Heart left ventricle (tissue), 16 donors: ENCODE data around the gene SDHAF4. TPM values are rescaled to one million over a fixed set of nuclear protein-coding genes. Genes with fewer than 3 reads are reported as not detected.

Experiments used
- ATAC-seq, 4 donors: fragments of 200-7000 bp; cut with Tn5 transposase; one replicate each; pipeline ENCODE4 v1.9.1; 2020 to 2022; ENCODE audit warnings: moderate library complexity in 4 of 4, mild to moderate bottlenecking in 3 of 4, moderate number of reproducible peaks in 1 of 4
- DNase-seq, 5 donors: peaks; one replicate each; pipeline ENCODE4 v3.0.0-alpha.2; 2020
- H3K27ac ChIP-seq, 12 donors: fragments of 200-600 bp; sonication (generic) in 4 of 12; one replicate each; pipeline versions ENCODE4 v1.5.0 to v1.8.0; 2016 to 2022; ENCODE audit warnings: mild to moderate bottlenecking in 2 of 12
- H3K27me3 ChIP-seq, 9 donors: fragments of 200-600 bp; sonication (generic) in 2 of 9; one replicate each; pipeline versions ENCODE4 v1.5.1 to v1.8.0; 2016 to 2022; ENCODE audit warnings: mild to moderate bottlenecking in 3 of 9
- H3K36me3 ChIP-seq, 9 donors: fragments of 200-600 bp; sonication (generic) in 2 of 9; one replicate each; pipeline versions ENCODE4 v1.5.0 to v1.8.0; 2018 to 2022; ENCODE audit warnings: mild to moderate bottlenecking in 2 of 9
- H3K4me1 ChIP-seq, 12 donors: fragments of 200-600 bp; sonication (generic) in 4 of 12; one replicate each; pipeline versions ENCODE4 v1.5.0 to v1.8.0; 2016 to 2022; ENCODE audit warnings: mild to moderate bottlenecking in 3 of 12
- H3K4me3 ChIP-seq, 12 donors: fragments of 200-600 bp; sonication (generic) in 4 of 12; one replicate each; pipeline versions ENCODE4 v1.5.0 to v1.8.0; 2017 to 2022; ENCODE audit warnings: mild to moderate bottlenecking in 9 of 12, moderate library complexity in 4 of 12
- H3K9me3 ChIP-seq, 12 donors: fragments of 200-600 bp; sonication (generic) in 4 of 12; one replicate each; pipeline versions ENCODE4 v1.5.0 to v1.8.0; 2016 to 2022; ENCODE audit warnings: mild to moderate bottlenecking in 1 of 12
- CTCF ChIP-seq, 12 donors: fragments of 200-600 bp; sonication (generic) in 4 of 12; IDR thresholded peaks; one replicate each; pipeline versions ENCODE4 v1.5.0 to v1.8.0; 2018 to 2022; ENCODE audit warnings: antibody characterized with exemption in 12 of 12, mild to moderate bottlenecking in 5 of 12
- POLR2A ChIP-seq, 2 donors: fragments of 450-650 bp; IDR thresholded peaks; one replicate each; pipeline ENCODE4 v1.6.1; 2017; ENCODE audit warnings: antibody characterized with exemption in 2 of 2, mild to moderate bottlenecking in 2 of 2, moderate library complexity in 2 of 2
- WGBS, 4 donors: extraction: QIAGEN DNeasy Blood & Tissue Kit in 2 of 4; methylation state at CpG; one replicate each; pipeline versions ENCODE4 v1.1.5 to v1.1.7; 2013 to 2018; 5-methylcytosine and 5-hydroxymethylcytosine counted together
- intact Hi-C, 10 donors: fragments of 100-400 bp; cut with DNase I; formaldehyde crosslinking; loops; one replicate each; pipeline versions ENCODE4 v1.11.1 to v1.14.2; 2022
- polyA plus RNA-seq, 2 donors: library from polyadenylated mRNA; stranded (reverse); fragments of 200-250 nt; gene quantifications; one replicate each; pipeline ENCODE4 v1.2.3, GENCODE V29; 2013
- total RNA-seq, 9 donors: library from RNA; depleted of rRNA in 2 of 9; stranded (reverse); fragments of >200 nt in 2 of 9; fragmentation: NEBNext Ultra II Directional in 3 of 9; extraction: Animal tissue kit (Norgen Biotek cat#: 25700) in 3 of 9; gene quantifications; one replicate each; pipeline versions ENCODE4 v1.1.0 to v1.2.4, GENCODE V29; 2016 to 2023
- donor health status: ischemic (EF 13 %, LVEDD 7.1; RV severe dilation, severe dysfunction).
- donor health status: healthy with polysubstance abuse.
- donor health status: DM: no; HTN: yes; CAD: no.
- donor health status: DM: no; HTN: no; CAD: no.
- donor health status: ischemic (EF 25% LVEDD 6.9; RV normal size, moderate dysfunction).
- donor health status: ischemic (EF 25% LVEDD 5.7; RV mildly dilated, moderate dysfunction).
- donor health status: healthy.
- donor health status: DM: yes; HTN: yes; CAD: no.
- donor health status: ischemic (EF 35%, LVEDD 5.7; RV mildly dilated, moderate dysfunction).
- donor health status: nonischemic (EF 11% LVEDD 7.7; RV severe dilation, severe dysfunction).
- donor health status: DM: yes; HTN: yes; CAD: no.
- donor health status: PGD.
- donor health status: ischemic (EF 29% LVEDD 5.4; RV normal size, mild dysfunction).
- donor health status: nonischemic (EF 23%, LVEDD 6.1; RV moderate dilation, normal function).

The SDHAF4 gene
- total and polyA plus RNA-seq, 11 donors, result 7.4 to 32.5 (median 14.3) TPM

DNA sequence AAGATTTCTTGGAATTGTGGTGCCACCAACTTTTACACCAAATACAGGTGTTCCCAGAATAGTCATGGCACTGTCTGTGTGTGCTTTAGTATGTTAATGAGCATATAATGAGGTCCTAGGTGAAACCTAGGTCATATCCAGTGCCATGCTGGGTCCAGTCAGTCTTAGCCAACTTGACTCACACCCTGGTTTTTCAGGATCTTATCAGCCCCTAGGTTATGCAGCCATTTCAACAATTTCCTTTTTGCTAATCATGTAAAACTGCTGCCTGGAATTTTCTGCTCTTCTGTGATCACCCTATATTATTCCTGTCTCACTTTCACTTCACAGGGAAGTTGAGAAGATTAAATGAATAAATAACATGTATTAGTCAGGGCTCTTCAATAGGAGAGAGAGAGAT is 23.7 kb downstream of the SDHAF4 start:
- intact Hi-C loops, result no loop called here
- TF ChIP-seq POLR2A (IDR thresholded peaks at IDR 0.05), result no peak
- TF ChIP-seq CTCF (IDR thresholded peaks at IDR 0.05), result no peak
- Histone ChIP-seq H3K9me3 (no peaks in the 10 kb centered on the region), H3K36me3 (peaks cover 0 to 43% (median 21%) of the 10 kb centered on the region in 9 donors), H3K27ac (no peak overlapping the region), H3K4me1 (no peaks in the 10 kb centered on the region), H3K4me3 (no peak overlapping the region), H3K27me3 (no peaks in the 10 kb centered on the region)
- DNase-seq (no peak), ATAC-seq (no peak)

- 74 to 96% (median 79%) methylated on average over 5 of the region's 5 CpGs for WGBS, 4 donors
- TF ChIP-seq CTCF (IDR thresholded peaks at IDR 0.05) (no peak), POLR2A (IDR thresholded peaks at IDR 0.05) (no peak)
- H3K36me3 ChIP-seq, result peaks cover 0 to 31% (median 16%) of the 10 kb centered on the region in 9 donors
- no peak overlapping the region for H3K4me3 ChIP-seq
- no peaks in the 10 kb centered on the region for H3K4me1 ChIP-seq
- no peak overlapping the region for H3K27ac ChIP-seq
- intact Hi-C loops, result no loop called here
- H3K9me3 ChIP-seq, result no peaks in the 10 kb centered on the region
- DNase-seq, result no peak
- no peak for ATAC-seq
- H3K27me3 ChIP-seq, result no peaks in the 10 kb centered on the region
Observed at GRCh38 chr6:70592391-70593117, 25.8 kb downstream of the SDHAF4 start.

DNA sequence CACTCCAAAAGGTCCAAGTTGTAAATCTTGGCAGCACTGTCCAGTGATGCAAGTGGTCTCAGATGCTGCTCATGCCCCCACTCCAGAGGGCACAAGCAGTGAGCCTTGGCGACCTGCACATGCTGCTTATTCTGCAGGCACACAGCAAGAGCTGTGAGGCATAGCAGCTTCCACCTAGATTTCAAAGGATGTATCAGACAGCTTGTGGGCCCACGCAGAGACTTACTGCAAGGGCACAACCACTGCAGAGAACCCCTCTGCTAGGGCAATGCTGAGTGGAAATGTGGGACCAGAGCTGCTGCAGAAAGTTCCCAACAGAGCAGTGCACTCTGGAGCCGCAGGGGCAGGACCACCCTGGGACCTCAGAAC is 26.4 kb downstream of the SDHAF4 start:
- DNase-seq (no peak), ATAC-seq (no peak)
- no peaks in the 10 kb centered on the region for H3K4me1 ChIP-seq
- H3K27me3 ChIP-seq, result no peaks in the 10 kb centered on the region
- no peak for TF ChIP-seq CTCF (IDR thresholded peaks at IDR 0.05)
- intact Hi-C loops, result no loop called here
- WGBS, 4 donors, result 84 to 98% (median 94%) methylated on average over 3 of the region's 3 CpGs
- no peak overlapping the region for H3K4me3 ChIP-seq
- no peaks in the 10 kb centered on the region for H3K9me3 ChIP-seq
- H3K27ac ChIP-seq, result no peak overlapping the region
- peaks cover 0 to 27% (median 13%) of the 10 kb centered on the region in 9 donors for H3K36me3 ChIP-seq

DNA sequence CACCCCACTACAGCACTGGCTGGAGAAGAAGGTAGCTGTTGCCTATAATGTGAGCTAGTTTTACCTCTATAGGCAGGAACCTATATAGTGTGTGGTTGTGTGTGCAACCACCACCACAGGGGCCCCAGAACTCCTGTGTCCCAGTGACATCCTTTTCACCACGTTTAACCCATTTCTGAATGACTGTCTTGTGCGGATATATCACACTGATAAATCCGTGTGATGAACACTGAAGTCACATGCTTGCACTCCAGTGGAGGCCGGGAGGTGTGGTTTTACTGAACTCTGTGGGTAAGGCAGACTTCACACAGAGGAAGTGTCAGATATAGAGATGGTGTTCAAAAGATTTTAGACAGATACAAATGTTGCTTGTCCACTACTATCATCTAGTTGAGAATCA is 32.5 kb downstream of the SDHAF4 start:
- no peak overlapping the region for H3K4me3 ChIP-seq
- H3K9me3 ChIP-seq, result no peaks in the 10 kb centered on the region
- no peaks in the 10 kb centered on the region for H3K4me1 ChIP-seq
- DNase-seq (no peak), ATAC-seq (no peak)
- no peaks in the 10 kb centered on the region for H3K36me3 ChIP-seq
- H3K27me3 ChIP-seq, result no peaks in the 10 kb centered on the region
- TF ChIP-seq CTCF (IDR thresholded peaks at IDR 0.05), result no peak
- no peak for TF ChIP-seq POLR2A (IDR thresholded peaks at IDR 0.05)
- WGBS, 4 donors, result 64 to 74% (median 72%) methylated on average over 4 of the region's 4 CpGs
- no peak overlapping the region for H3K27ac ChIP-seq
- intact Hi-C loops, result no loop called here
